NAMALWA (cell line): ENCODE data around the gene PCDHGC3.

Experiments used
- DNase-seq: peaks from one replicate; pipeline ENCODE4 v3.0.0-alpha.2; 2015; ENCODE audit warnings: low spot score

Gene PCDHGC3

DNA sequence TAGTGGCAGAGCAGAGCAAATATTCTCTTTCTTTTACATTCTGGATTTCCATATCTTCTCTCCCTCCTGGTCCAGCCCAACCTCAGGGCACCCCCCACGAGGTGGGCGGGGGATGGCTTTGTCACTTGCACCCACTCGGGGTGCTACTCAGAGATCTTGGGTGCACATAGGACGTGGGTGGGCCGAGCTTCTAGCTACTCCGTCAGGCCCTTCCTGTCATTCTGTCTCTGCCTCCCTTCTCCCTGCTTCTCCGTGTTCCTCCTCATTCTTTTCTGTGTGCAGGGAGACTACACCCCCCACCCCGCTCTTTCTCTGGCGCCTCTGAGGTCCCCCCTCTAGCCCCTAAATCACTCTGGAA, 32.7 kb downstream of the PCDHGC3 start:
- peak; percentile 47 for DNase-seq

DNA sequence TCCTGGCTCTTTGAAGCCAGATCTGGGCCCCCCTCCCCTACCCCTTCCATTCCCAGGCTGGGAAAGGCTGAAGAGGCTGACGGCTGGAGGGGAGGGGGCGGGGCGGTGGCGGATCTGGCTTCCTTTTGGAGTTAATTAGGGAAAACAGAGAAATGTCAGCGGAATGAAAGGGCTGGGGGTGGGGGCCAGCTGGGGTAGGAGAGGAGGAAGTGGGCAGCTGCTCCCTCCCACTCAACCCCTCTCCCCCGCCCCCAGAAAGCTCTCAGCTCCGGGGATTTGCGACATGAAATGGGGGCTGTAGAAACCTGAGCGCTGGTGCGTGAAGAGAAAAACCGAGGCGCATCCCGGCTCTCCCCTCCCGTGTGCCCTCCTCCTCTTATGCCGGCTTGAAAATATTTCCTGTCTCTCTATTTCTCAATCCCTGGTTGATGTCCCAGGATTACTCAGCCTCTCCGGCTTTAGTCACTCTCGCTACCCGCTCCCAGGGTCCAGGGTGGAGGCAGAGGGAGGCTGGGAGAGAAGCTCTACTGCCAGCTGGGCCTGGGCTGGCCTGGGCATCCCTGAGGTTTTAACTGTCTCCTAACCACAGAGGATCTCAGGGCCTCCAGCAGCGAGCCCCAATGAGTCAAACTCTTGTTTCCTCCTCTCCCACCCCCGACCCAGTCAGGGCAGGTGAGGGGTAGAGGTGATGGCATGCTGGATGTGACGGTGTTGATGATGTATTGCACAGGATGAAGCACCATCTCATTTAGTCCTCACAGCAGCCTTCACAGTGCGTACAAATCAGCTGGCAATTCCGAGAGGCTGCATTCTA, 33.2 kb downstream of the PCDHGC3 start:
- DNase-seq = peak; percentile 56

DNA sequence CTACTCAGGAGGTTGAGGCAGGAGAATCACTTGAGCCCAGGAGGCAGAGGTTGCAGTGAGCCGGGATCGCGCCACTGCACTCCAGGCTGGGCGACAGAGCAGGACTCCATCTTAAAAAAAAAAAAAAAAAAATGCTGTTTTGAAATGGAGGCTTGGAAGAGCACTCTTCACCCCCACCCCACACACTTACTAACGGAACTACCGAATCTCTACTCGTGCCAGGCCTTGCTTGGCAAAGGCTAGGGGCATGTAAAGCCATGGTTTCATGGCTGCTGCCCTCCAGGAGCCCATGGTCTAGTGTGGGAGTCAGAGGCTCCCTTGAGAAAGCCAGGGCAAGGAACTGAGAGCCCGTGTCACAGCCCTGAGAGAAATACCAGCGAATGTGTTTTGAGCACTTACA, 34.4 kb downstream of the PCDHGC3 start:
- no peak for DNase-seq

DNA sequence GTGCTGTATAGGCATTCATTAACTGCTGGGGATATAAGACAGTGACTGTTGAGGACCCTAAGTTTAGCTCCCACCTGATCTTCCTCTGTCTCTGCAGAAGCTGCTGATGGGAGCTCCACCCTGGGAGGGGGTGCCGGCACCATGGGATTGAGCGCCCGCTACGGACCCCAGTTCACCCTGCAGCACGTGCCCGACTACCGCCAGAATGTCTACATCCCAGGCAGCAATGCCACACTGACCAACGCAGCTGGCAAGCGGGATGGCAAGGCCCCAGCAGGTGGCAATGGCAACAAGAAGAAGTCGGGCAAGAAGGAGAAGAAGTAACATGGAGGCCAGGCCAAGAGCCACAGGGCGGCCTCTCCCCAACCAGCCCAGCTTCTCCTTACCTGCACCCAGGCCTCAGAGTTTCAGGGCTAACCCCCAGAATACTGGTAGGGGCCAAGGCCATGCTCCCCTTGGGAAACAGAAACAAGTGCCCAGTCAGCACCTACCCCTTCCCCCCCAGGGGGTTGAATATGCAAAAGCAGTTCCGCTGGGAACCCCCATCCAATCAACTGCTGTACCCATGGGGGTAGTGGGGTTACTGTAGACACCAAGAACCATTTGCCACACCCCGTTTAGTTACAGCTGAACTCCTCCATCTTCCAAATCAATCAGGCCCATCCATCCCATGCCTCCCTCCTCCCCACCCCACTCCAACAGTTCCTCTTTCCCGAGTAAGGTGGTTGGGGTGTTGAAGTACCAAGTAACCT, 35.3 kb downstream of the PCDHGC3 start:
- DNase-seq = peak; percentile 63

DNA sequence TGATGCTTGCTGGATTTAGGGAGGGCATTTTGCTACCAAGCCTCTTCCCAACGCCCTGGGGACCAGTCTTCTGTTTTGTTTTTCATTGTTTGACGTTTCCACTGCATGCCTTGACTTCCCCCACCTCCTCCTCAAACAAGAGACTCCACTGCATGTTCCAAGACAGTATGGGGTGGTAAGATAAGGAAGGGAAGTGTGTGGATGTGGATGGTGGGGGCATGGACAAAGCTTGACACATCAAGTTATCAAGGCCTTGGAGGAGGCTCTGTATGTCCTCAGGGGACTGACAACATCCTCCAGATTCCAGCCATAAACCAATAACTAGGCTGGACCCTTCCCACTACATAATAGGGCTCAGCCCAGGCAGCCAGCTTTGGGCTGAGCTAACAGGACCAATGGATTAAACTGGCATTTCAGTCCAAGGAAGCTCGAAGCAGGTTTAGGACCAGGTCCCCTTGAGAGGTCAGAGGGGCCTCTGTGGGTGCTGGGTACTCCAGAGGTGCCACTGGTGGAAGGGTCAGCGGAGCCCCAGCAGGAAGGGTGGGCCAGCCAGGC, 36.1 kb downstream of the PCDHGC3 start:
- DNase-seq = no peak

DNA sequence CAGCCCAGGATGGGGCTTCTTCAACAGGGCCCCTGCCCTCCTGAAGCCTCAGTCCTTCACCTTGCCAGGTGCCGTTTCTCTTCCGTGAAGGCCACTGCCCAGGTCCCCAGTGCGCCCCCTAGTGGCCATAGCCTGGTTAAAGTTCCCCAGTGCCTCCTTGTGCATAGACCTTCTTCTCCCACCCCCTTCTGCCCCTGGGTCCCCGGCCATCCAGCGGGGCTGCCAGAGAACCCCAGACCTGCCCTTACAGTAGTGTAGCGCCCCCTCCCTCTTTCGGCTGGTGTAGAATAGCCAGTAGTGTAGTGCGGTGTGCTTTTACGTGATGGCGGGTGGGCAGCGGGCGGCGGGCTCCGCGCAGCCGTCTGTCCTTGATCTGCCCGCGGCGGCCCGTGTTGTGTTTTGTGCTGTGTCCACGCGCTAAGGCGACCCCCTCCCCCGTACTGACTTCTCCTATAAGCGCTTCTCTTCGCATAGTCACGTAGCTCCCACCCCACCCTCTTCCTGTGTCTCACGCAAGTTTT, 36.7 kb downstream of the PCDHGC3 start:
- DNase-seq = peak; percentile 90

DNA sequence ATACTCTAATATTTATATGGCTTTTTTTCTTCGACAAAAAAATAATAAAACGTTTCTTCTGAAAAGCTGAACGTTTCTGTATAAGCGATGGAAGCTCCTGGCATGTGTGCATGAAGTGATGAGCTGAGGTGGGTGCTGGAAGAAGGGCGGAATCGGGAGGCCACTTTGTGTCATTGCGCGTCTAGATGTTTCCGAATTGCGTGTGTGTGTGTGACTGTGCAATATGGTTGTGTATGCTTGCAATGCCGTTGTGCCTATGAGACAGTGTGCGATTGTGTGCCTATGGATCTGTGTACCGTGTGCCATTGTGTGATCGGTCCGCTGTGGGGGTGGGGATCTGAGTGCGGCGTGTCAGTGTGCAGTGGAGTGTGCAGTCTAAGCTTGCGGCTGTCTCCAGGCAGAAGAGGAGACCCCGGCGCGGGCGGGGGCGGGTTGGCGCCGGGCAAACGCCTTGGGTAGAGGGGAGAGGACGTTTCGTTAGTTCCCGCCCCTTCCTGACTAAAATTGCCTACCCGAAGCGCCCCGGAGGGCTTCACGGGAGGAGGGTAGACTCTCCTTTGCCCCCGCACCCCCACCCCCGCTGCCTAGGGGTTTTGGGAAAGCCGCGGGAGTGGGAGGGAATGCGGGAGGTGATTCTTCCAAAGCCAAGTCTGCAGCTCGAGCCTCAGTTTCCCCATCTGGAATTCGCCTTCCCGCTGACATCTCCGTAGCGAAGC, 37.3 kb downstream of the PCDHGC3 start:
- DNase-seq = peak; percentile 79

DNA sequence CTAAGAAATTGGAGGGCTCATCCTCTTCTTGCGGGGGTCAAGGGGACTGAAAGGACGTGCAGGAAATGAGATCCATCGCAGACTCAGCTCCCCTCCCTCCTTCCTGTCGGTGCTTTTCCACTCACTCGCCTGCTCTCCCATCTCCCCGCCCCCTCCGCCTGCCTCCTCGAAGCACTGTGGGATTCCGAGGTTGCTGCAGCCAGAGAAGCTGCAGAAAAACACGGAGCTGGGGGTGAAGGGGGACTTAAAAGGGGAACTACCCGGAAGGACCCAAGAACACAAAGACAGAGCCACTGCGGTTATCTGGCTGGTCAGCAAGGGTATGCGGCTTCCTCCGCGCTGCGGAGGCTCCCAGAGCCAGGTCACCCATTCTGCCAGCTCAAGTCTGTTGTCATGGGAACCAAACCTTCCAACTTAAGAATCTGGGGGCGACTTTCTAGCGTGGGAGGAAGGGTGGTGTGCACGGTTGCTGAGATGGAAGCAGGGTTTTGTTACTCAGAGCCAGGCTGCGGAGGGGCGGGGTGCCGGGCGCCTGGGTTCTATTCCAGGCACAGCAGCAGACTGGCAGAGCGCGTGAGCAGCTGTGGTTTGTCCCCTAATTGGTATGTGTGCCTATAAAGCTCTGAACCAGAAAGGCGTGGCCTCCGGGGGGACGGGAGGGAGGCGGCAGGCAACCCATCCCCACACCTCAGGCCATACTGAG, 38.0 kb downstream of the PCDHGC3 start:
- peak; percentile 93 for DNase-seq

DNA sequence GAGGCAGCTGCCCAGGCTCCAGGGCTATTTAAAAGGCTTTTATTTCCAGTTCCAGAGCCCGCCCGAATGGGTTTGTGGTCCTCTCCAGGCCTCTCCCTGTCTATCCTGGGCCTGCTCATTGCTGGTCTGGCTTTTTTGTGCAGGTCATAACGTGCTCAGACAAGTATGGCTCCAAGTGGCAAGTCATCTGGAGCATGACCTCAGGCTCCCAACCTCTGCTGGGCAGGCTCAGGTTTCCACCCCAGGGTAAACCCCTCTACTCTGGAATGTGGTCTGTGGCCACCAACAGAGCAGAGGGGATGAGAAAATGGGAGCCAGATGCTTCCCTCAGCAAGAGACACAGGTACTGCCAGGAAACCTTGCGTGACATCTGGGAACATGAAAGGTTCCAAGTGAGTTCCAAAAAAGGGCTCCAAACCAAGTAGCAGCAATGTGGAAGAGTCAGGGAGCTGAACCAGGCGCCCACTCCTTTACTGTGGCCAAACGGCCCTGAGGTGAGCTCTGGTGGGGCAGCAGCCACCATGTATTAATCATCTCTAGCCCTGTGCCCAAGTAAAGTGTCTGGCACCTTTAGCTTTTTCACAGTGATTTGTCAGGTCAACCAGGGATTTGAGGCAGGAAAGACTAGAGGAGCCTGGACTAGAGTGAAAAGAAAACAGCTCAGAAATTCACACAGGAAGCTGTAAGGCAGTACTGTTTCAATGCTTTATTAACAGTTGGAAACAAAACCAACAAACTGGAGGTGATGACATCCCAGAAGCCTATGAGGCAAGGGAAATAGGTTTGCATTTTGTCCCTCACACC, 38.8 kb downstream of the PCDHGC3 start:
- peak; percentile 45 for DNase-seq

DNA sequence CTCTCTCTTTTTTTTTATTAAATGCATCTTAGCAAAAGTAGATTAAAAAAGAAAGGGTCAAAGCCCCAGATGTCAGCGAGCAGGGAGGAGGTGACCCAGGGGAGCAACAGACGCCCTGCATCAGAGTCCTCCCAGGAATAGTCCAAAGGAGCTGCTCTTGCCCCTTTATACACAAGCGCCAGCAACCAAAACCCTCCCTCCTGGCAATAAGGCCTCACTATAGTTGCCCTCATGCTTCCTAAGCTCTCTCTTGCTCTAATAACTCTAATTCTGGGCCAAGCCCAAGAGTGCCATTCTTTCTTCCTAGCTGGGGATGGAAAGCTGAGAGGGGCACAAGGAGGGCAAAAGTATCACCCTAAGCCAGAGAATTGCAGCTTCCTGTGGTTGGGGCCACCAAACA, 39.4 kb downstream of the PCDHGC3 start:
- no peak for DNase-seq

DNA sequence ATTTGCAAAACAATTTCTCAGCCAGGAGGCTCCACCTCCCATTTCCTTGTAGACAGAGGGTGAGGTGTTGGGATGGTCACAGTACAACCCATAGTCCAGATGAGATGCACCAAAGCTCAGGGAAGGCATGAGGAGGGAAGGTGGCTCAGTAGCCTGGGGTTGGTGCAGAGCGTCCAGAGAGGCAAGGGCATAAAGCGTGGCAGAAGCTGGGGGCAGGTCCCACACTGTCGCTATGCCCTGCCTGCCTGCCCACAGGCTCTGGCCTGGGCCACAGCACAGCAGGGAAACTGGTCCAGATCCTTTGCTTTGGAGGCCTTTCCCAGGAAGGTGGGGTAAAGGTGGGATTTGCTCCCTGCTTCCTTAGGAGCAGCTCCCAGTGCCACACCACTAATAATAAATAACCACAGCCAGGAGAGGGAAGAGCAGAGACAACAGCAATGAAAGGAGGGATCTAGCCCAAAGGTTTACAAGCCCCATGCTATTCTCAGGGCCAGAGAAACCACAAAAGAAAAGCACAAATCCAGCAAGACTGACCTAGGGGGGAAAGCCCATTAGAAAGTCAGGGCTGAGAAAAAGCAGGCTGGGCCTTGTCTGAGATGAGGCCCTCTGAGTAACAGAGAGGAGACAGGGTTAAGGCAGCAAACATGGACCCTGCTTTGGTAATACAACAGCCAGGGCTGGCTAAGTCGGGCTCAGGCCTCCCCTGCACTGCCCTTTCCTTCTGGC, 40.3 kb downstream of the PCDHGC3 start:
- no peak for DNase-seq

DNA sequence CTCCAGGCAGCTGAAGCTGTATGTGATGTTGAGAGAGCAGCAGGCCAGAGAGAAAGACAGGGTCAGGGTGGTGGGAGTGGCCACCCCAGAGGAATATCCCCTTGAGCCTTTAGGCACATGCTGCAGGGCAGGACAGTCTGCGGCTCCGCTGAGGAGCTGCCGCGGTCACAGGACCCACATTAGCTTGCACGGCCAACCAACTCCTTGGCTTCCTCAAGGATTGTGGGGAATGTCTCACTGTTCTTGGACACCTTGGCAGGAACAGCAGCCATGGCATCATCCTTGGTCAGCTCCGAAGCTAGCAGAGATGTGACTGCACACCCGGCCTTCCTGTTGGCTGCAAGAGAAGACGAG, 40.9 kb downstream of the PCDHGC3 start:
- DNase-seq = no peak

DNA sequence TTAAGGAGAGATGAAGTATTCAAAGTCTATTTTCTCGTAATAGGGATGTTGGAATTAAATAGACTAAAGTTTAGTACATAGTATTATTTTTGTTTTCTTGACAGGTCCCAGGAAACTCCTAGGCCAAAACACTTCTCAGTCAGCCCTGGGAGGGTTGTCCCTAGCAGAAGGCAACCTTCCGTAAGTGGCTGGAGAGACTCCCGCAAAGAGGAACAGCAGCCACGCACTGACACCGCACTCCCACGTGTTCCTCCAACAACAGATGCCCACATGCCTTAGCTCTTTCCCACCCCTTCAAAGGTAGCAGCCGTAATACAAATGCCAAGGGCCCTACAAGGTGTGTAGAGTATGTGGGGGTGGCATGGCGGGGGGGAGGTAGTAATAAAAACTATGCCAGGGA, 41.5 kb downstream of the PCDHGC3 start:
- DNase-seq = no peak

DNA sequence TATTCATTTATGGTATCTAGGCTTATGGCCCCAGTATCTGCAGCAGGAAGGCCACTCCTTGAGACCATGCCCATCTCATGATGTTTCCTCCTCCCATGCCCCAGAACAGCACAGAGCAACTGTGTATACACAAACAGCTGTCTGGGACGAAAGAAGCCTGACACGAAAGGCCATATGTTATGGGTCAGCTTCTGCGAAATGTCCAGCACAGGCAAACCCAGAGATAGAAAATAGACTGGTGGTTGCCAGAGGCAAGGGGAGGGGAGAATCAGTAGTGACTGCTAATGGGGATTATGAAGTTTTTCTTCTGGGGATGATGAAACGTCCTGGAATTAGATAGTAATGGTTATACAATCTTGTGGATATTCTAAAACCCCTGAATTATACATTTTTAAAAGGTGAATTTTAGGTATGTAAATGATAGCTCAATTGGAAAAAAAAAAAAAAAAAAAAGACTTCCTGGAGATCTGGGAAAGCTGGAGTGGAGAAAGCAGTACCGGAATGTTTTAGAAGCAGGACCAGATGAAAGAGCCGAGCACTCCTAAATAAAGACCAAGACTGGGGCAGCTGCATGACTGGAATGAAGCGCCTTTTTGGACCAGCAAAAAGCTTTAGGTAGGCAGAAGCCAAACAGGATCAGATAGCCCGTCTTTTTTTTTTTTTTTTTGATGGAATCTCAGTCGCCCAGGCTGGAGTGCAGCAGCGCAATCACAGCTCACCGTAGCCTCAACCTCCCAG, 42.3 kb downstream of the PCDHGC3 start:
- DNase-seq = no peak

DNA sequence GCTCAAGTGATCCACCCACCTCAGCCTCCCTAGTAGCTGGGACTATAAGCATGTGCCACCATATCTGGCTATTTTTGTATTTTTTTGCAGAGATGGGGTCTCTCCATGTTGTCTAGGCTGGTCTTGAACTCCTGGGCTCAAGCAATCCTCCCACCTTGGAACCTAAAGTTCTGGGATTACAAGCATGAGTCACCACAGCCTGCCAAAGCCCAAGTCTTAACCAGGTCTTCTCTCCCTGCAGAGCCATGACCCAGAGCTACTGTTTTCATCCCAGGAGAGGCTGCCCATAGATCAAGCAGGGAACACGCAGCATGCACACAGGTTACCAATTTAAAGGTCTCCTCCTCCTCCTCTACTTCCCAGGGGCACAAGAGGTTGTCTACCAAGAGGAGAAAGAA, 42.9 kb downstream of the PCDHGC3 start:
- DNase-seq = no peak

DNA sequence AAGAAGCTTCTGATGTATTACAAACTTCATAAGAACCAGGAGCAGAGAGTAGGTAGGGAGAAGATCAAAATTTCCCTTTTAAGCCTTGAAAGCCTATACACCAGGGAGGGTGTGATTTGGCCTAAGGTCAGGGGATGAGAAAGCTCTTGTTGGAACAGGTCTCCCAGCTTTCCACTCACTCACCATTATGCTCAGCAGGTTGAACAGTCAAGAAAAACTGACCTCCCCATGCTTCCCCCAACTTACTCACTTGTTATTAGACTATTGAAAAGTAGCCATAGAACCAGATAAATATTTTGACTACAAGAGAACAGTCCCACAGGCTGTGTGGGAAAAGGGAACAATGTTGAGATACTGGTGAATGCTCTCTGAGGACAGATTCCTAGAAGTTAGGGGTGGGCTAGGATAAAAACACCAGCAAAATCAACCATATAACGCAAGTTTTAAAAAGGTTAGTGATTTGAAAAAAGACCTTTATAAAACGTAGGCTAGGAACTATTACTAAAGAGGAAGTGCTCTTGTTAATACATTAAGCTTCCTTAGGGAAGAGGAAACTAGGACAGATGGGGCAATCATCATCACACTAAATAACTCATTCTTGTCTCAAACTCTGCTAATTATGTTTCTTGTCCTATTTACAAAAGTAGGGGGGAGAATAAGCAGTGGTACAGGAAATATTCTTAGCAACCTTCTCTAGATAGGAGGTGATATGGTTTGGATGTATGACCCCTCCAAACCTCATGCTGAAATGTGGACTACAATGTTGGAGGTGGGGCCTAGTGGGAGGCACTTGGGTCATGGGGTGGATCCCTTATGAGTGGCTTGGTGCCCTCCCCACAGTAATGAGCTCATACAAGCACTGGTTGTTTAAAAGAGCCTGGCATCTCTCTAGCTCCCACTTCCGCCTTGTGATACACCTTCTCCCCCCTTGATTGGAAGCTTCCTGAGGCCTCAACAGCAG, 44.1 kb downstream of the PCDHGC3 start:
- no peak for DNase-seq

DNA sequence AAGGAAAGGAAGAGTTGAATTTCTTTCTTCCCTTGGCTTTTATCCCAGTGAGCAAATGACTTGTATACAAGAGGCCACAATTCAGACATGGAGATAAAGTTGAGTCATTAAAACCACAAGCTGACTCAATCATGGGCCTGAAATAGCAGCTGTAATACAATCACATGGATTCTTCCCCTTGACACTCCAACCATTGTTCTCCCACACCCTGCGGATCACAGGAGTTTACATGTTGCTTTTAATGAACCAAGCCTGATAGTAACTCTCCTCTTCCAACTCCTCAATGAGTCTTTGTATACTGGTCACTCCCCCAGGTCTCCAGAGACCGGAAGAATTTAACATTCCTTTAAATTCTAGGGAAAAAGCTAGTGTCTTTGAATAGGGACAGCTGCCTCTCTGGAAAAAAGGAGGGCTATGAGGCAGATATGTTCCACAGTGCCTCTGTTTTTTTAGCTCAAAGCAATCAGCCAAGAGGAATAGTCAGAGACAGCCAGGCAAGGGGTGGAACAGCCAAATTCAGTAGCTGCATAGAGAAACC, 45.5 kb downstream of the PCDHGC3 start:
- no peak for DNase-seq

DNA sequence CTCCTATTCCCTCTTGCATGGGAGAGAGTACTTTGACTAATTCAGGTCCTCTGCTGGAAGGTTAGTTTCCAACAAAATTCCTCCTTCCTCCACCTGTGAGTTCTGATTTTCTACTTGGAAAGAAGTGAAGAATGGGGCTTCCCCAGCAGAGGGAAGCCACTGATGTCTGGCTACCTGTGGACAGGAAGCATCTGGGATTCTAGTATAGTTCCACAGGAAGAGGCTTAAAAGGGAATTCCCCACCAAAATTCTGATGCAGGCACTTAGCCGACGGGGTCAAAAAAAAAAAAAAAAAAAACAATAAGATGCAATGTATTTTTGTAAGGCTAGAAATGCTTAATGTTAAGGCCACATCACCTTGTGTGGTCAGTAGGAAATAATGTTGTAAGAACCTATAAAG, 46.5 kb downstream of the PCDHGC3 start:
- no peak for DNase-seq
